GM18861 (cell line): ENCODE data around the gene ZNF835.
"Not testable (repeated sequence)": the region's sequence is repeated elsewhere in the genome, so short reads cannot be mapped to it uniquely, and the experiment has no call there.

Source experiments
- ATAC-seq: cut with Tn5 transposase; IDR thresholded peaks from one replicate; pipeline ENCODE4 v1.9.1; 2021; ENCODE audit not compliant: unreplicated experiment

The ZNF835 gene

GRCh38 chr19:56671613-56671994, at the start of gene ZNF835:
TSS of gene ZNF835 (minus strand) at chr19:56671757. CDS start at chr19:56665198, 6,559 bp downstream.
- no peak for ATAC-seq

GRCh38 chr19:56720281-56720680, 48.7 kb upstream of the ZNF835 start:
- ATAC-seq: no peak

- no peak for ATAC-seq
Measured at GRCh38 chr19:56718231-56718630, 46.7 kb upstream of the ZNF835 start.

- no peak for ATAC-seq
Measured at GRCh38 chr19:56712611-56713276, 41.2 kb upstream of the ZNF835 start.

- no peak for ATAC-seq
Measured at GRCh38 chr19:56710437-56710836, 38.9 kb upstream of the ZNF835 start.

- no peak for ATAC-seq
Measured at GRCh38 chr19:56707821-56708220, 36.3 kb upstream of the ZNF835 start.

- no peak for ATAC-seq
Measured at GRCh38 chr19:56705939-56706338, 34.4 kb upstream of the ZNF835 start.

- ATAC-seq: no peak
Measured at GRCh38 chr19:56701895-56702294, 30.3 kb upstream of the ZNF835 start.

GRCh38 chr19:56699552-56699951, 28.0 kb upstream of the ZNF835 start:
- ATAC-seq: no peak

GRCh38 chr19:56692206-56692895, 20.8 kb upstream of the ZNF835 start:
- ATAC-seq: no peak

- ATAC-seq: no peak
Measured at GRCh38 chr19:56690670-56691069, 19.1 kb upstream of the ZNF835 start.

- ATAC-seq: no peak
Measured at GRCh38 chr19:56689198-56689597, 17.6 kb upstream of the ZNF835 start.

GRCh38 chr19:56687031-56687430, 15.5 kb upstream of the ZNF835 start:
- ATAC-seq: no peak

- no peak for ATAC-seq
Measured at GRCh38 chr19:56683116-56683515, 11.6 kb upstream of the ZNF835 start.

- no peak for ATAC-seq
Measured at GRCh38 chr19:56681702-56682101, 10.1 kb upstream of the ZNF835 start.

- ATAC-seq: no peak
Measured at GRCh38 chr19:56678205-56678604, 6.6 kb upstream of the ZNF835 start.

GRCh38 chr19:56672610-56673009, 1.1 kb upstream of the ZNF835 start:
- not testable (repeated sequence) for ATAC-seq

GRCh38 chr19:56670961-56671612, 470 bp downstream of the ZNF835 start:
- no peak for ATAC-seq

GRCh38 chr19:56670401-56670960, 1.1 kb downstream of the ZNF835 start:
- no peak for ATAC-seq

GRCh38 chr19:56668676-56669075, 2.9 kb downstream of the ZNF835 start:
- no peak for ATAC-seq

- no peak for ATAC-seq
Measured at GRCh38 chr19:56667311-56667870, 4.2 kb downstream of the ZNF835 start.

- no peak for ATAC-seq
Measured at GRCh38 chr19:56664511-56664910, 7.0 kb downstream of the ZNF835 start.
